NT2/D1 (cell line): Measurements from ENCODE around the gene OR10D3.
"Not testable (repeated sequence)": the region's sequence is repeated elsewhere in the genome, so short reads cannot be mapped to it uniquely, and the experiment has no call there.

Experiments used
- DNase-seq: peaks from one replicate; pipeline ENCODE4 v3.0.0-alpha.2; 2011; ENCODE audit warnings: low read depth, low spot score
- H3K27me3 ChIP-seq: 2 replicates; pipeline ENCODE4 v1.6.0; 2011; ENCODE audit warnings: mild to moderate bottlenecking; ENCODE audit not compliant: insufficient read length, insufficient read depth
- H3K36me3 ChIP-seq: 2 replicates; pipeline ENCODE4 v1.6.1; 2011; ENCODE audit warnings: mild to moderate bottlenecking, low read length, mixed read lengths; ENCODE audit not compliant: insufficient read depth, insufficient read length
- H3K4me1 ChIP-seq: 2 replicates; pipeline ENCODE4 v1.5.1; 2011; ENCODE audit not compliant: insufficient read depth, insufficient read length
- H3K4me3 ChIP-seq: 2 replicates; pipeline ENCODE4 v1.5.1; 2011; ENCODE audit warnings: low read depth; ENCODE audit not compliant: insufficient read length
- H3K9ac ChIP-seq: 2 replicates; pipeline ENCODE4 v1.6.0; 2011; ENCODE audit warnings: low read depth; ENCODE audit not compliant: insufficient read length
- H3K9me3 ChIP-seq: 2 replicates; pipeline ENCODE4 v1.5.1; 2011; ENCODE audit warnings: mild to moderate bottlenecking, low read length; ENCODE audit not compliant: insufficient read depth
- SUZ12 ChIP-seq: IDR thresholded peaks from 2 replicates; pipeline ENCODE4 v1.6.1; 2011; ENCODE audit not compliant: insufficient read length, insufficient read depth; ENCODE audit errors: extremely low read depth
- YY1 ChIP-seq: IDR thresholded peaks from 2 replicates; pipeline ENCODE4 v1.6.1; 2011; ENCODE audit not compliant: insufficient read length, insufficient read depth
- ZNF274 ChIP-seq: IDR thresholded peaks from 2 replicates; pipeline ENCODE4 v1.6.1; 2011; ENCODE audit warnings: mild to moderate bottlenecking, low read depth, low read length

OR10D3 gene

GRCh38 chr11:124207102-124207792 lies 24.1 kb downstream of the OR10D3 start:
- TF ChIP-seq ZNF274: no peak
- TF ChIP-seq YY1: no peak
- no peak for TF ChIP-seq SUZ12
- Histone ChIP-seq H3K27me3 (no peaks in the 10 kb centered on the region), H3K4me1 (no peaks in the 10 kb centered on the region), H3K4me3 (no peak overlapping the region), H3K9me3 (no peaks in the 10 kb centered on the region), H3K36me3 (no peaks in the 10 kb centered on the region), H3K9ac (no peak overlapping the region)
- no peak for DNase-seq

DNA sequence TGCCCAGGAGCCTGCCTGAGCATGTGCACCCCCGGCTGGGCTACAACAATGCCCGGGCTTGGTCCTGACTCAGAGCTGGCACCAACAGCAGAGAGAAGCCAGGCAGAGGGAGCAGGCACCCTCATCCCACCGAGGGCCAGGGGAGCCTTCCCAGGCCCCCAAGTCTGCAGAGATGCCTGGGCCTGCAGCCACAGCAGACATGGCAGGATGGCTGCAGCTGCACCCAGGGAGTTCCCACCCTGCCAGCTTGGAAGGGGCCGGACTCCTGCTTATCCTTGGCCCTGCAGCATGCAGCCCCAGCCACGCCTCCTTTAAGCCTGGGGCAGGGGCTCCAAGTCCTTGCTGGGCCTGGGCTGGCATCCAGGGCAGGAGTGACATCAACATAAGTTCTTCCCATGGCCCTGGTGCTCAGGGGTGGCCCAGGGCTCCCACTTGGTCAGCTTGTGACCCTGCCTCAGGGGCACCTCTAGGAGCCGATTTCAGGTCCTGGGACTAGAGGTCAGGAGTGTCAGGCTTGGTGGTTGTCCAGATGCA lies 26.7 kb downstream of the OR10D3 start:
- Histone ChIP-seq H3K27me3 (no peaks in the 10 kb centered on the region), H3K36me3 (no peaks in the 10 kb centered on the region), H3K4me3 (no peak overlapping the region), H3K9me3 (no peaks in the 10 kb centered on the region), H3K9ac (no peak overlapping the region), H3K4me1 (no peaks in the 10 kb centered on the region)
- TF ChIP-seq YY1 (no peak), SUZ12 (no peak), ZNF274 (no peak)
- DNase-seq: no peak

DNA sequence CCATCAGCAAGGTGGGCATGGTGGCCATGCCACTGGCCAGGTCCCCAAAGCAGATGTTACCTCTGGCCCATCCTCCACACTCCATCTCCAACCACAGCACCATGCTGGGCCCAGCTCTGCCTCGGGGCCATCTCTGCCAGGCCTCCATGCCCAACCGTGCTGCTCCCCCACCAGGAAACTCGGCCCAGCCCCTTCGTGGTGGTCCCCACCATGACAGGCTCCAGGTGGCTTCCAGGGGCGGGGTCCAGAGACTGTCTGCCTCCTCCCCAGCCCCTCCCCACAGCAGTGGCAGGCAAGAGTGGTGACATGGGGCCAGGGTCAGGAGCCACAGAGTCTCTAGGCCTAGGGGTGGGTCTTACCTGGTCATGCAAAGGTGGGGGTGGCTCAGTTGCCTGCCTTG lies 27.3 kb downstream of the OR10D3 start:
- Histone ChIP-seq H3K4me3 (no peak overlapping the region), H3K9me3 (no peaks in the 10 kb centered on the region), H3K9ac (no peak overlapping the region), H3K36me3 (no peaks in the 10 kb centered on the region), H3K4me1 (no peaks in the 10 kb centered on the region), H3K27me3 (no peaks in the 10 kb centered on the region)
- no peak for TF ChIP-seq SUZ12
- no peak for TF ChIP-seq YY1
- no peak for TF ChIP-seq ZNF274
- DNase-seq: no peak

DNA sequence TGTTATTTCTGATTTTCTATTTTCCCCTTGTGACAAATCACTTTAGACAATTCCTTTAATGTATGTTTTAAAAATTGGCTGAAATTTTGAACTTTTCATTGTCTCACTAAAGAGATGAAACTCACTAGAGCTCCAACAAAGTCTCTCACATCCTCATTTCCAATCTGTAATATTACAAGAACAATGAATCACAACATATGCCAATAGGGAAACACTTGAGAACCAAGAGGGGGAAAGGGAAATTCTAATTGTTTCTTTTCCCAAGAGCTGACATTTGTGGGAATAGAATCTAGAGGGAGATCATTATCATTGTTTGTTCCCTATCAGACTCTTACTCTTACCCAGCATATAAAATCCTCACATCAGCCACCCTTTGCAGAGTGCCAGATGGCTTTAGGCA lies 28.2 kb downstream of the OR10D3 start:
- H3K36me3 ChIP-seq: no peaks in the 10 kb centered on the region
- no peak for TF ChIP-seq YY1
- no peak for TF ChIP-seq ZNF274
- TF ChIP-seq SUZ12: no peak
- no peak for DNase-seq

GRCh38 chr11:124214027-124214426 lies 30.9 kb downstream of the OR10D3 start:
- TF ChIP-seq YY1 (no peak), ZNF274 (no peak), SUZ12 (no peak)
- DNase-seq: no peak
- H3K9me3 ChIP-seq: no peaks in the 10 kb centered on the region
- no peaks in the 10 kb centered on the region for H3K4me1 ChIP-seq
- no peak overlapping the region for H3K4me3 ChIP-seq
- H3K36me3 ChIP-seq: no peaks in the 10 kb centered on the region
- H3K27me3 ChIP-seq: no peaks in the 10 kb centered on the region
- H3K9ac ChIP-seq: no peak overlapping the region

More for the DNA sequence above, 28.2 kb downstream of the OR10D3 start:
- Histone ChIP-seq H3K27me3 (no peaks in the 10 kb centered on the region), H3K9me3 (no peaks in the 10 kb centered on the region), H3K4me3 (no peak overlapping the region), H3K4me1 (no peaks in the 10 kb centered on the region), H3K9ac (no peak overlapping the region)

GRCh38 chr11:124219126-124219525 lies 36.0 kb downstream of the OR10D3 start:
- Histone ChIP-seq H3K4me3 (no peak overlapping the region), H3K27me3 (no peaks in the 10 kb centered on the region), H3K9me3 (no peaks in the 10 kb centered on the region), H3K4me1 (no peaks in the 10 kb centered on the region), H3K9ac (no peak overlapping the region), H3K36me3 (no peaks in the 10 kb centered on the region)
- DNase-seq: no peak
- no peak for TF ChIP-seq YY1
- no peak for TF ChIP-seq ZNF274
- no peak for TF ChIP-seq SUZ12

DNA sequence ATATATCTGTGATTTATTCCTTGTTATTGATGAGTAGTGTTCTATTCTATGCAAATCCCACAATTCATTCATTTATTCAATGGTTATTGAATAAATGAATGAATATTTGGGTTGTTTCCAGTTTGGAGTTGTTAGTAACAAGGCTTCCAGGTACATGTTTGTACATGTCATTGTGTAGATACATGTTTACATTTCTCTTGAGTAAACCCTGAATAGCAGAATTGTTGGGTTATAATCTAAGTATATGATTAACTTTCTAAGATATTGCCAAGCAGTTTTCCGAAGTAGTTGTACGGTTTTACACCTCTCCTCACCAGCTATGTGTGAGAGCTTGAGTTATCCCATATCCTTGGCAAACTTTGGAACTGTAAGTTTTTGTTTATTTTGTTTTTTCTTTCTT lies 39.3 kb downstream of the OR10D3 start:
- Histone ChIP-seq H3K9me3 (no peaks in the 10 kb centered on the region), H3K4me1 (no peaks in the 10 kb centered on the region), H3K4me3 (no peak overlapping the region), H3K27me3 (no peaks in the 10 kb centered on the region), H3K9ac (no peak overlapping the region), H3K36me3 (no peaks in the 10 kb centered on the region)
- DNase-seq: no peak
- TF ChIP-seq YY1 (no peak), ZNF274 (no peak), SUZ12 (no peak)

DNA sequence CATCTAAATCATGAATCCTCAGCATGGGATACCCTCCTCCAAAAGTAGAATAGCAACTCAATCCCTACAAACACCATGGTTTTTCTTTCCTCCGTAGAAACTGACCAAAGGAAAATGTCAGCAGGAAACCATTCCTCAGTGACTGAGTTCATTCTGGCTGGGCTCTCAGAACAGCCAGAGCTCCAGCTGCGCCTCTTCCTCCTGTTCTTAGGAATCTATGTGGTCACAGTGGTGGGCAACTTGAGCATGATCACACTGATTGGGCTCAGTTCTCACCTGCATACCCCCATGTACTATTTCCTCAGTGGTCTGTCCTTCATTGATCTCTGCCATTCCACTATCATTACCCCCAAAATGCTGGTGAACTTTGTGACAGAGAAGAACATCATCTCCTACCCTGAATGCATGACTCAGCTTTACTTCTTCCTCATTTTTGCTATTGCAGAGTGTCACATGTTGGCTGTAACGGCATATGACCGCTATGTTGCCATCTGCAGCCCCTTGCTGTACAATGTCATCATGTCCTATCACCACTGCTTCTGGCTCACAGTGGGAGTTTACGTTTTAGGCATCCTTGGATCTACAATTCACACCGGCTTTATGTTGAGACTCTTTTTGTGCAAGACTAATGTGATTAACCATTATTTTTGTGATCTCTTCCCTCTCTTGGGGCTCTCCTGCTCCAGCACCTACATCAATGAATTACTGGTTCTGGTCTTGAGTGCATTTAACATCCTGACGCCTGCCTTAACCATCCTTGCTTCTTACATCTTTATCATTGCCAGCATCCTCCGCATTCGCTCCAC lies 41.7 kb downstream of the OR10D3 start:
- not testable (repeated sequence) for H3K36me3 ChIP-seq, H3K9ac ChIP-seq, H3K4me1 ChIP-seq, DNase-seq, H3K27me3 ChIP-seq, H3K4me3 ChIP-seq, H3K9me3 ChIP-seq
